Endothelial cell (in vitro differentiated cells): ENCODE data around the gene GNAO1. TPM values are rescaled to one million over a fixed set of nuclear protein-coding genes. Genes with fewer than 3 reads are reported as not detected.

Source experiments
- DNase-seq: peaks from one replicate; pipeline ENCODE4 v3.0.0; 2021; ENCODE audit warnings: low spot score
- H3K27ac Mint-ChIP-seq: one replicate; pipeline ENCODE4 v1.8.0; 2021; ENCODE audit warnings: mixed read lengths, inconsistent platforms; ENCODE audit not compliant: unreplicated experiment
- H3K27me3 Mint-ChIP-seq: one replicate; pipeline ENCODE4 v1.8.0; 2021; ENCODE audit warnings: mild to moderate bottlenecking, moderate library complexity, mixed read lengths, inconsistent platforms; ENCODE audit not compliant: unreplicated experiment
- H3K36me3 Mint-ChIP-seq: one replicate; pipeline ENCODE4 v1.8.0; 2021; ENCODE audit warnings: mild to moderate bottlenecking, low read depth, mixed read lengths, inconsistent platforms; ENCODE audit not compliant: unreplicated experiment
- H3K4me1 Mint-ChIP-seq: one replicate; pipeline ENCODE4 v1.8.0; 2021; ENCODE audit warnings: mild to moderate bottlenecking, mixed read lengths, inconsistent platforms; ENCODE audit not compliant: unreplicated experiment
- H3K4me3 Mint-ChIP-seq: one replicate; pipeline ENCODE4 v1.8.0; 2021; ENCODE audit warnings: mild to moderate bottlenecking, mixed read lengths, inconsistent platforms; ENCODE audit not compliant: unreplicated experiment
- H3K9me3 Mint-ChIP-seq: one replicate; pipeline ENCODE4 v1.8.0; 2021; ENCODE audit warnings: mixed read lengths, inconsistent platforms; ENCODE audit not compliant: unreplicated experiment
- total RNA-seq: library from RNA; stranded (reverse); fragmentation: NEBNext Ultra II Directional; extraction: Animal tissue kit (Norgen Biotek cat#: 25700); gene quantifications from one replicate; pipeline ENCODE4 v1.2.1, GENCODE V29; 2021; ENCODE audit not compliant: unreplicated experiment
- TF ChIP-seq, protein P1 (sequence below): fragments of 200-600 bp; sonication (generic); IDR thresholded peaks from one replicate; pipeline ENCODE4 v1.5.0; 2021; ENCODE audit warnings: antibody characterized with exemption; ENCODE audit not compliant: unreplicated experiment

Gene GNAO1
- total RNA-seq, 1 donor from 2014 or later, result 0.69 TPM

DNA sequence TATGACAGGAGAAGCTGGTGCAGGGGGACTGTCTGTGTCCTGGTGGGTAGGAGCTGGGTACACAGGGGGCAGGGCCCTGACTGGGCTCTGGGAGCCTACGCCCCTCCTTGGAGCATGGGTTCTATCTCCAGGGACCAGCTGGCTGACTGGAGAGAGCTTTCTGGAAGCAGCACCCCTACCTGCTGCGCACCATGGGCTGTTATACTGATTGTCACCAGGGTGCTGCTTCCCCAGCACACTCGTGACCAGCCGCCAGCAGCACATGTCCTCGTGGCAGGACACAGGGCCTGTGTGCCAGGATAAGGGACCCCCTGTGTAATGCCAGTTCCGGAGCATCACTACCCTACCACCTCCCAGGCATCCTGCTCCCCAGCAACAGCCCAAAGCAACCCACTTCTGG is 128.1 kb downstream of the GNAO1 start:
- no peak for DNase-seq
- TF ChIP-seq, protein P1, sequence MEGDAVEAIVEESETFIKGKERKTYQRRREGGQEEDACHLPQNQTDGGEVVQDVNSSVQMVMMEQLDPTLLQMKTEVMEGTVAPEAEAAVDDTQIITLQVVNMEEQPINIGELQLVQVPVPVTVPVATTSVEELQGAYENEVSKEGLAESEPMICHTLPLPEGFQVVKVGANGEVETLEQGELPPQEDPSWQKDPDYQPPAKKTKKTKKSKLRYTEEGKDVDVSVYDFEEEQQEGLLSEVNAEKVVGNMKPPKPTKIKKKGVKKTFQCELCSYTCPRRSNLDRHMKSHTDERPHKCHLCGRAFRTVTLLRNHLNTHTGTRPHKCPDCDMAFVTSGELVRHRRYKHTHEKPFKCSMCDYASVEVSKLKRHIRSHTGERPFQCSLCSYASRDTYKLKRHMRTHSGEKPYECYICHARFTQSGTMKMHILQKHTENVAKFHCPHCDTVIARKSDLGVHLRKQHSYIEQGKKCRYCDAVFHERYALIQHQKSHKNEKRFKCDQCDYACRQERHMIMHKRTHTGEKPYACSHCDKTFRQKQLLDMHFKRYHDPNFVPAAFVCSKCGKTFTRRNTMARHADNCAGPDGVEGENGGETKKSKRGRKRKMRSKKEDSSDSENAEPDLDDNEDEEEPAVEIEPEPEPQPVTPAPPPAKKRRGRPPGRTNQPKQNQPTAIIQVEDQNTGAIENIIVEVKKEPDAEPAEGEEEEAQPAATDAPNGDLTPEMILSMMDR, result no peak
- no peaks in the 10 kb centered on the region for H3K36me3 Mint-ChIP-seq
- peaks cover 2% of the 10 kb centered on the region for H3K27me3 Mint-ChIP-seq
- H3K9me3 Mint-ChIP-seq, result no peaks in the 10 kb centered on the region
- H3K4me3 Mint-ChIP-seq, result no peak overlapping the region
- no peaks in the 10 kb centered on the region for H3K4me1 Mint-ChIP-seq
- no peak overlapping the region for H3K27ac Mint-ChIP-seq

DNA sequence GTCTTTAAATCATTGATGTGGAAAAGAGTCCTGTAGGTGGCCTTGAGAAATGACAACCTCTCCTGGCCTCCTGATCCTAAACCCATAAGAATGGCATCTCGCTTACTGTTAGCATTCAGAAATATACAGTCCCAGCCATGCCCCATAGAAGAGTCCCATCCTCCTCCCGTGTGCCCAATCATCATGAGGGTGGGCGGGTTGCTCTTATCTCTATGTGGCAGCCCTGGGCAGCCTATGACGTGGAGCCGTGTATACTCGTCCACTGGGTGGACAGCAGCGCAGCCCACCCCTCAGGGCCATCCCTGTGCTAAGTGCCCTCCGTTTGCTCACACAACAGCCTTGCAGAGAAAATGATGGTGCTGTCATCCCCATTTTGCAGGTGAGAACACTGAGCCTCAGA is 128.8 kb downstream of the GNAO1 start:
- no peaks in the 10 kb centered on the region for H3K36me3 Mint-ChIP-seq
- H3K4me1 Mint-ChIP-seq, result no peaks in the 10 kb centered on the region
- H3K4me3 Mint-ChIP-seq, result no peak overlapping the region
- no peak for DNase-seq
- TF ChIP-seq, protein P1, result no peak
- peaks cover 2% of the 10 kb centered on the region for H3K27me3 Mint-ChIP-seq
- H3K27ac Mint-ChIP-seq, result no peak overlapping the region
- H3K9me3 Mint-ChIP-seq, result no peaks in the 10 kb centered on the region

DNA sequence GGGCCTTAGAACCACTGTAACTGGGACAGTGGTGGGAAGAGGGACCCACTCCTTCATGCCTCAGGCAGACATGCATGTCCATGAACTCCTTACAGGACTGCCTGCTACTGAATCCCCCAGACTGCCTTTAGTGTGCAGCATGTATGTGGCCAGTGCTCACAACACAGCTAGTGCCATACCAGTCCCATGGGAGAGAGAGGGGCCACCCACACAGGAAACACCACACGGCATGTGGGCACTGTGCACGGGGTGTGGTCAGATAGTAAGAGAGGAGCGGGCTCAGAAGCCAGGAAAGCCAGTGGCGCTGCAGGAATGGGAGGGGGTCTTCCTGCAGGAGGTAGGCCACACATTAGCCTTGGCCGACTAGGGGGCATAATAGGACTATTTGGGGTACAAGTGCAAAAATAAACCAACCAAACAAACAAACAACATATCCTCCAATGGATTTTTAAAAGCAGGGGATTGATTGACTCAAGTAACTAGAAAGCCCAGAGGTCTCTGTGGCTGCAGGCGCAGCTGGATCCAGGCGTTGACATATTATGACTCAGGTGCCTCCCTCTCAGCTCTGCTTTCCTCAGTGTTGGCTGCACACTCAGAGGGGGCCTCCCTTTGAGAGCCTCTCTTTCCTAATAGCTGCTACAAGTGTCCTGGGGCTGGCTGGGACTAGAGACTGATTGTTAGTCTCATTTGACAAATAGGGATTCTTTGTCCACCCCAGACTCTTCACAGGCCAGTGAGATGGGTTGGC is 129.7 kb downstream of the GNAO1 start:
- DNase-seq, result no peak
- TF ChIP-seq, protein P1, result no peak
- no peak overlapping the region for H3K27ac Mint-ChIP-seq
- H3K9me3 Mint-ChIP-seq, result no peaks in the 10 kb centered on the region
- H3K36me3 Mint-ChIP-seq, result no peaks in the 10 kb centered on the region
- peaks cover 1% of the 10 kb centered on the region for H3K27me3 Mint-ChIP-seq
- H3K4me1 Mint-ChIP-seq, result no peaks in the 10 kb centered on the region
- H3K4me3 Mint-ChIP-seq, result no peak overlapping the region

DNA sequence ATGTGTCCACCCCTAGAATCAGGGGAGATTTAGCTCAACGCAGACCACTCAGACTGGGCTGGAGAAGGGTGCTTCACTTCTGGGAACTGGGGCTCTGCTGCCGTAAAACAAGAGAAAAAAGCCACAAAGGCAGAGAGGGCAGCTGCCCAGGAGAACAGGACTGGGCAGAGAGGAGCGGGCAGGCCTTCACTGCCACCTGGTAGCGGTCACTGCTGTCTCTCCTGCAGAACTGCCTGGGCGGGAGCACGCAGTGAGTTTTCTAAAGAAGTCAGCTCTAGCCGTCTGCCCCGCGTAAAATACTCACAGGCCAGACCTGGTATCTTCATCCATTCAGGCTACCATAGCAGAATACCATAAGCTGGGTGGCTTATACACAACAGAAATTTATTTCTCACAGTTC is 130.3 kb downstream of the GNAO1 start:
- Mint-ChIP-seq H3K4me3 (no peak overlapping the region), H3K9me3 (no peaks in the 10 kb centered on the region), H3K4me1 (no peaks in the 10 kb centered on the region), H3K27ac (no peak overlapping the region), H3K27me3 (no peaks in the 10 kb centered on the region), H3K36me3 (no peaks in the 10 kb centered on the region)
- TF ChIP-seq, protein P1, result no peak
- no peak for DNase-seq

DNA sequence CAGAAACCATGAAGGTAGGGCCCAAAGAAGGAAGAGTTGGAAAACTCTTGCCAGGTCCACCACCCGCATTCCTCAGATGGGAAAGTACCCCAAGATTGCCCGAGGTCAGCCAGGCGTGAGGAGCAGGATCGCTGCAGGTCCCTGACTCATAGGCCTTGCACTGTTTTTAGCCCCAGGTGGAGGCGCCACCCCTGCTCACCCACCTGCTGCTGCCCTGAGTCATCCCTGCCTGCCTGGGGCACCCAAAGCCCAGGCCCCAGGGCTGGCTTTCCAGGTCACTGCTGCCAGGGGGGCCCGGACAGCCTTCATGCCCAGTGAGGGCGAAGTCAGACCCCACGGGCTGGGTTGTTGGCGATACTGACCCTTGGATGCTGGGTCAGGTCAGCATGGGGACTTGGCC is 133.1 kb downstream of the GNAO1 start:
- no peak overlapping the region for H3K27ac Mint-ChIP-seq
- TF ChIP-seq, protein P1, result no peak
- no peak for DNase-seq
- H3K9me3 Mint-ChIP-seq, result no peaks in the 10 kb centered on the region
- H3K27me3 Mint-ChIP-seq, result no peaks in the 10 kb centered on the region
- no peaks in the 10 kb centered on the region for H3K36me3 Mint-ChIP-seq
- peaks cover 2% of the 10 kb centered on the region for H3K4me1 Mint-ChIP-seq
- H3K4me3 Mint-ChIP-seq, result no peak overlapping the region
